ENCODE data around the gene OPTC. TPM values are rescaled to one million over a fixed set of nuclear protein-coding genes. Genes with fewer than 3 reads are reported as not detected.

OPTC gene
- polyA plus RNA-seq, 1 donor from 2014 or later, result not detected

- Histone ChIP-seq H4K20me1 (ENCODE audit: insufficient read depth) (no peaks in the 10 kb centered on the region), H3K27me3 (ENCODE audit: insufficient read depth, low read depth, low read length) (no peaks in the 10 kb centered on the region), H2AFZ (ENCODE audit: low read depth, low read length) (no peak overlapping the region), H3K9ac (ENCODE audit: low read length) (no peak overlapping the region), H3K9me3 (ENCODE audit: low read length) (no peaks in the 10 kb centered on the region), H3K4me3 (ENCODE audit: low read length) (no peak overlapping the region), H3K9me2 (ENCODE audit: insufficient read depth, low read length) (no peaks in the 10 kb centered on the region), H3K27ac (ENCODE audit: low read length) (no peak overlapping the region), H3K79me2 (replicated peaks; ENCODE audit: insufficient read depth, low read length) (no peaks in the 10 kb centered on the region), H3K4me2 (ENCODE audit: low read length) (no peak overlapping the region), H3K36me3 (ENCODE audit: insufficient read depth, low read length) (no peaks in the 10 kb centered on the region), H3F3A (ENCODE audit: insufficient read depth, low read length, poor library complexity, severe bottlenecking) (no peaks in the 10 kb centered on the region)
- no peak for TF ChIP-seq CTCF (IDR thresholded peaks at IDR 0.05; ENCODE audit: poor library complexity, severe bottlenecking)
Measured at GRCh38 chr1:203479646-203480045, 14.3 kb upstream of the OPTC start.

GRCh38 chr1:203480084-203480483 lies 13.9 kb upstream of the OPTC start:
- no peaks in the 10 kb centered on the region for H3K9me3 ChIP-seq (ENCODE audit: low read length)
- H3F3A ChIP-seq (ENCODE audit: insufficient read depth, low read length, poor library complexity, severe bottlenecking), result no peaks in the 10 kb centered on the region
- TF ChIP-seq MXI1 (conservative IDR thresholded peaks at IDR 0.05; ENCODE audit: poor library complexity, severe bottlenecking) (no peak), SMC3 (conservative IDR thresholded peaks at IDR 0.05; ENCODE audit: poor library complexity) (no peak), POLR2AphosphoS5 (IDR thresholded peaks at IDR 0.05) (no peak), TAF1 (IDR thresholded peaks at IDR 0.05; ENCODE audit: low read depth) (no peak), EZH2 (IDR thresholded peaks at IDR 0.05; ENCODE audit: borderline replicate concordance, insufficient read depth, low read length, poor library complexity, severe bottlenecking) (no peak), REST (IDR thresholded peaks at IDR 0.05; ENCODE audit: borderline replicate concordance) (no peak), CTCF (IDR thresholded peaks at IDR 0.05; ENCODE audit: poor library complexity, severe bottlenecking) (no peak), RAD21 (conservative IDR thresholded peaks at IDR 0.05) (no peak), EP300 (conservative IDR thresholded peaks at IDR 0.05; ENCODE audit: poor library complexity, severe bottlenecking) (no peak)
- no peaks in the 10 kb centered on the region for H4K20me1 ChIP-seq (ENCODE audit: insufficient read depth)
- H3K36me3 ChIP-seq (ENCODE audit: insufficient read depth, low read length), result no peaks in the 10 kb centered on the region
- no peak overlapping the region for H3K27ac ChIP-seq (ENCODE audit: low read length)
- no peaks in the 10 kb centered on the region for H3K79me2 ChIP-seq (replicated peaks; ENCODE audit: insufficient read depth, low read length)
- H3K4me3 ChIP-seq (ENCODE audit: low read length), result no peak overlapping the region
- no peak overlapping the region for H3K4me2 ChIP-seq (ENCODE audit: low read length)
- no peaks in the 10 kb centered on the region for H3K27me3 ChIP-seq (ENCODE audit: insufficient read depth, low read depth, low read length)
- H2AFZ ChIP-seq (ENCODE audit: low read depth, low read length), result no peak overlapping the region
- H3K9me2 ChIP-seq (ENCODE audit: insufficient read depth, low read length), result no peaks in the 10 kb centered on the region
- H3K9ac ChIP-seq (ENCODE audit: low read length), result no peak overlapping the region
